Measurements from ENCODE around the gene ACTN4. TPM values are rescaled to one million over a fixed set of nuclear protein-coding genes. Genes with fewer than 3 reads are reported as not detected.
A peak's percentile ranks its signal among the peaks of the same experiment; 100 is the strongest.

ACTN4 gene
- total and polyA plus RNA-seq, 2 of the 4 experiments (the other 2 are of a cell fraction), result 541 to 659 TPM

GRCh38 chr19:38663156-38663651 is 15.8 kb downstream of the ACTN4 start:
- ATAC-seq (ENCODE audit: low read depth) (no peak), DNase-seq (no peak)
- H3K56ac ChIP-seq (ENCODE audit: extremely low read depth, insufficient read depth, low read length), result no peak overlapping the region
- peak overlapping the region in 1 of 2 experiments; percentile 95; a peak in 2 of 4 replicates for H4K8ac ChIP-seq (ENCODE audit: low read depth in 2 of 2, low read length in 2 of 2)
- H4K91ac ChIP-seq (ENCODE audit: insufficient read depth, low read depth, low read length), result peak overlapping the region; percentile 27; the same call in 1 of the 2 replicates
- no TSS peak for BruUV-seq (replicated peaks)
- TF ChIP-seq RAD21 (IDR thresholded peaks at IDR 0.05; ENCODE audit: low read length) (no peak), FOS (IDR thresholded peaks at IDR 0.05; ENCODE audit: low read depth, low read length) (no peak), BHLHE40 (IDR thresholded peaks at IDR 0.05; ENCODE audit: low read depth, low read length) (no peak), POLR2A (IDR thresholded peaks at IDR 0.05; ENCODE audit: low read depth, low read length) (no peak), CEBPB (IDR thresholded peaks at IDR 0.05; ENCODE audit: low read depth, low read length) (no peak), NFE2L2 (IDR thresholded peaks at IDR 0.05; ENCODE audit: low read depth, low read length) (no peak), CHD1 (IDR thresholded peaks at IDR 0.05; ENCODE audit: low read depth, low read length) (no peak), RCOR1 (IDR thresholded peaks at IDR 0.05; ENCODE audit: insufficient replicate concordance, low read length) (no peak), MAFK (IDR thresholded peaks at IDR 0.05; ENCODE audit: low read depth, low read length) (no peak), SMC3 (IDR thresholded peaks at IDR 0.05; ENCODE audit: low read depth, low read length) (no peak), ELK1 (IDR thresholded peaks at IDR 0.05; ENCODE audit: borderline replicate concordance, low read depth, low read length) (no peak), MXI1 (IDR thresholded peaks at IDR 0.05; ENCODE audit: borderline replicate concordance, low read depth, low read length) (no peak)
- TF ChIP-seq, protein P1, sequence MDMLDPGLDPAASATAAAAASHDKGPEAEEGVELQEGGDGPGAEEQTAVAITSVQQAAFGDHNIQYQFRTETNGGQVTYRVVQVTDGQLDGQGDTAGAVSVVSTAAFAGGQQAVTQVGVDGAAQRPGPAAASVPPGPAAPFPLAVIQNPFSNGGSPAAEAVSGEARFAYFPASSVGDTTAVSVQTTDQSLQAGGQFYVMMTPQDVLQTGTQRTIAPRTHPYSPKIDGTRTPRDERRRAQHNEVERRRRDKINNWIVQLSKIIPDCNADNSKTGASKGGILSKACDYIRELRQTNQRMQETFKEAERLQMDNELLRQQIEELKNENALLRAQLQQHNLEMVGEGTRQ (IDR thresholded peaks at IDR 0.05; ENCODE audit: low read depth, low read length), result no peak
- TF ChIP-seq, protein P2, sequence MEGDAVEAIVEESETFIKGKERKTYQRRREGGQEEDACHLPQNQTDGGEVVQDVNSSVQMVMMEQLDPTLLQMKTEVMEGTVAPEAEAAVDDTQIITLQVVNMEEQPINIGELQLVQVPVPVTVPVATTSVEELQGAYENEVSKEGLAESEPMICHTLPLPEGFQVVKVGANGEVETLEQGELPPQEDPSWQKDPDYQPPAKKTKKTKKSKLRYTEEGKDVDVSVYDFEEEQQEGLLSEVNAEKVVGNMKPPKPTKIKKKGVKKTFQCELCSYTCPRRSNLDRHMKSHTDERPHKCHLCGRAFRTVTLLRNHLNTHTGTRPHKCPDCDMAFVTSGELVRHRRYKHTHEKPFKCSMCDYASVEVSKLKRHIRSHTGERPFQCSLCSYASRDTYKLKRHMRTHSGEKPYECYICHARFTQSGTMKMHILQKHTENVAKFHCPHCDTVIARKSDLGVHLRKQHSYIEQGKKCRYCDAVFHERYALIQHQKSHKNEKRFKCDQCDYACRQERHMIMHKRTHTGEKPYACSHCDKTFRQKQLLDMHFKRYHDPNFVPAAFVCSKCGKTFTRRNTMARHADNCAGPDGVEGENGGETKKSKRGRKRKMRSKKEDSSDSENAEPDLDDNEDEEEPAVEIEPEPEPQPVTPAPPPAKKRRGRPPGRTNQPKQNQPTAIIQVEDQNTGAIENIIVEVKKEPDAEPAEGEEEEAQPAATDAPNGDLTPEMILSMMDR (conservative IDR thresholded peaks at IDR 0.05; ENCODE audit: low read depth, low read length), result no peak
- H2AK9ac ChIP-seq (replicated peaks; ENCODE audit: low read depth, low read length, poor library complexity), result no peak overlapping the region
- H3K9me1 ChIP-seq (ENCODE audit: insufficient read depth, low read length), result peaks cover 48% of the 10 kb centered on the region
- H2BK15ac ChIP-seq (ENCODE audit: low read depth, low read length), result 0 out of 3 replicates have a peak overlapping the region, but pooled peaks have one; percentile 84
- H3K79me1 ChIP-seq (ENCODE audit: low read depth in 1 of 2, low read length in 2 of 2), result peaks cover 5 to 62% of the 10 kb centered on the region in 2 experiments; a peak in 3 of 4 replicates
- no peaks in the 10 kb centered on the region for H3K9me3 ChIP-seq (ENCODE audit: control insufficient read depth, insufficient read depth, low read length)
- in situ Hi-C loops (cut with MboI; ENCODE audit: low sequenced_read_pairs) (no loop called here), intact Hi-C loops (cut with micrococcal nuclease) (no loop called here), dilution Hi-C loops (cut with HindIII; ENCODE audit: low sequenced_read_pairs, unreplicated experiment) (no loop called here)
- peaks cover 65% of the 10 kb centered on the region for H4K20me1 ChIP-seq (ENCODE audit: insufficient read depth, low read length)
- no peak overlapping the region for H2BK20ac ChIP-seq (ENCODE audit: low read depth, low read length)
- peak overlapping the region; percentile 98 for H3K4ac ChIP-seq (ENCODE audit: low read depth, low read length)
- peaks cover 12% of the 10 kb centered on the region for H3K36me3 ChIP-seq (ENCODE audit: control insufficient read depth, insufficient read depth, low read length)
- no peak overlapping the region for H3K18ac ChIP-seq (ENCODE audit: low read depth, low read length)
- peak overlapping the region; percentile 66; the same call in 1 of the 2 replicates for H2BK120ac ChIP-seq (ENCODE audit: low read depth, low read length)
- H3K27ac ChIP-seq (ENCODE audit: insufficient read depth, low read length), result peak overlapping the region; percentile 22; the same call in 1 of the 2 replicates
- no peak overlapping the region for H4K5ac ChIP-seq (ENCODE audit: low read depth, low read length)
- ChIA-PET CTCF (interaction anchor here (0.7 kb wide), 1 partner anchor 29 kb away, joined by 3 read pairs; no protein-coding TSS in a partner anchor), POLR2A (ENCODE audit: unreplicated experiment) (no interaction called here)
- peak overlapping the region; percentile 99; the same call in 1 of the 2 replicates for H3K23ac ChIP-seq (ENCODE audit: low read depth, low read length)
- H2AK5ac ChIP-seq (ENCODE audit: low read depth, low read length), result peak overlapping the region; percentile 75; the same call in 1 of the 2 replicates
- H2BK5ac ChIP-seq (ENCODE audit: low read depth, low read length, poor library complexity, severe bottlenecking), result peak overlapping the region; percentile 25
- WGBS, 2 experiments (ENCODE audit: extremely low coverage in 2 of 2, insufficient read length in 1 of 2), result 94% methylated on average over 17 of the region's 22 CpGs; no CpG with 5 or more reads in 1 of the 2 experiments
- no peak overlapping the region for H3K4me2 ChIP-seq (ENCODE audit: low read depth, low read length)
- H3K4me1 ChIP-seq (ENCODE audit: control insufficient read depth, insufficient read depth, low read length), result peaks cover 53% of the 10 kb centered on the region
- no peaks in the 10 kb centered on the region for H3K27me3 ChIP-seq (ENCODE audit: control insufficient read depth, insufficient read depth, low read length)
- H2AFZ ChIP-seq (replicated peaks; ENCODE audit: low read length, poor library complexity), result no peak overlapping the region
- H3K14ac ChIP-seq (replicated peaks; ENCODE audit: low read depth, low read length), result peak overlapping the region; percentile 99; the same call in 1 of the 2 replicates
- no peak overlapping the region for H3K9ac ChIP-seq (ENCODE audit: low read depth, low read length)
- no peak overlapping the region for H3K4me3 ChIP-seq (ENCODE audit: insufficient read depth, low read depth, low read length)

Data from IMR-90 (cell line).